ENCODE measurements around the gene PADI6. TPM values are rescaled to one million over a fixed set of nuclear protein-coding genes. Genes with fewer than 3 reads are reported as not detected.

PADI6 gene
- total and polyA plus RNA-seq, 2 donors (not counting 1 experiment from before 2014, with no cell fraction given): 0.04 TPM; not detected in 1

DNA sequence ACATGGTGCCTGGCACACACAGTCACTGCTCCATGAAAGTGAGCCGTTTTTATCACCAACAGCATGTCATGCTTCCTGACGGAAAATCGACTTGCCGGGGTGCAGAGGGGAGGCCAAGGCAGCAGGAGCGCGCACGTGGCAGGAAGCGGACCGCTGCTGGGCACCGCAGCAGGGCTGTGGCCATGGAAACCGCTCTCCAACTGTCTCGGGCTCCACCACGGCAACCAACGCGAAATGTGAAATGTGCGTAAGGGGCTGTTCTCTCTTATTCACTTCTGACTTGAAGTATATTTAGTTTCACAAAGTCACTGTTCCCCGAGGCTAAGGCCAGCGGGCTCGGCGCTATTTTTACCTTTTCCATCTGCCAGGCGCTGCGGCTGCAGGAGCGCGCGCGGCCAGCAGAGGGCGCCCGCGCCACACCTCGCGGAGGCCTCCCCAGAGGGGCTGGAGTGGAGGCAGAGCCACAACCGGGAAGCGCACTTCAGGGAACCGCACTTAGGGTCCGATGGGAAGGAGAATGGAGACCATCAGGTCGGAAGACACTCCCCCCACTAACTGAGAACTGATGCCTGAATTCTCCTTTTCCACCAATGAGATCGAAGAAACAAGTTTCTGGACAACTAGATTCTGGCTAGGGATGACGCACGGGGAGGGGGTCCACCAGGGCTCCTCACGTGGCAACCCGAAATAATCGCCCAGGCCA is 47.8 kb downstream of the PADI6 start:
- Mint-ChIP-seq H3K27me3 (no peaks in the 10 kb centered on the region), H3K4me3 (no peak overlapping the region), H3K4me1 (peaks cover 1% of the 10 kb centered on the region), H3K9me3 (ENCODE audit: insufficient read depth) (no peaks in the 10 kb centered on the region), H3K27ac (no peak overlapping the region)
- TF ChIP-seq CTCF (IDR thresholded peaks at IDR 0.05) (peak; percentile 99), EZH2 (IDR thresholded peaks at IDR 0.05; ENCODE audit: borderline replicate concordance, insufficient read depth, low read depth, low read length, poor library complexity, severe bottlenecking) (no peak)
- Histone ChIP-seq H4K20me1 (ENCODE audit: control insufficient read depth, insufficient read depth, low read length, poor library complexity, severe bottlenecking) (peaks cover 50% of the 10 kb centered on the region), H3K9me3 (ENCODE audit: control extremely low read depth in 1 of 3, control insufficient read depth in 2 of 3, insufficient read depth in 1 of 3, low read length in 2 of 3) (no peaks in the 10 kb centered on the region), H3K79me2 (ENCODE audit: control insufficient read depth, insufficient read depth, low read length) (peaks cover 59% of the 10 kb centered on the region), H2AFZ (ENCODE audit: insufficient read depth, low read depth, low read length, poor library complexity, severe bottlenecking) (no peak overlapping the region), H3K27ac (ENCODE audit: low read length in 2 of 2) (no peak overlapping the region), H3K4me3 (ENCODE audit: control extremely low read depth in 1 of 5, extremely low read depth in 1 of 5, insufficient read depth in 1 of 5, low read depth in 2 of 5, low read length in 4 of 5) (no peak overlapping the region), H3K36me3 (replicated peaks in 1 of 2; ENCODE audit: control extremely low read depth in 1 of 2, control insufficient read depth in 1 of 2, extremely low read depth in 1 of 2, insufficient read depth in 2 of 2, low read length in 1 of 2) (peaks cover 1 to 86% of the 10 kb centered on the region in 2 experiments), H3K27me3 (replicated peaks in 1 of 4; ENCODE audit: control extremely low read depth in 1 of 4, control insufficient read depth in 3 of 4, insufficient read depth in 4 of 4, low read length in 3 of 4) (no peaks in the 10 kb centered on the region), H3K4me1 (ENCODE audit: control insufficient read depth in 2 of 2, insufficient read depth in 2 of 2, low read length in 2 of 2) (no peaks in the 10 kb centered on the region), H3K4me2 (replicated peaks; ENCODE audit: low read depth, low read length, poor library complexity, severe bottlenecking) (no peak overlapping the region), H3K9ac (ENCODE audit: low read length) (no peak overlapping the region)
- intact Hi-C loops (cut with micrococcal nuclease): loop anchor here (1.0 to 2.0 kb wide), 3 partner anchors 20 to 65 kb away; partner anchors contain the start of gene RCC2
- DNase-seq: peak; percentile 76
- ATAC-seq (ENCODE audit: low read depth): peak; percentile 80
- 44% methylated on average over 31 of the region's 42 CpGs for WGBS (ENCODE audit: insufficient coverage)
- POLR2A ChIA-PET: no interaction called here
- CTCF ChIA-PET: interaction anchor here (0.7 to 1.9 kb wide), 9 partner anchors 11 to 359 kb away, joined by 3 to 7 read pairs (median 3); partner anchors contain the start of gene RCC2

DNA sequence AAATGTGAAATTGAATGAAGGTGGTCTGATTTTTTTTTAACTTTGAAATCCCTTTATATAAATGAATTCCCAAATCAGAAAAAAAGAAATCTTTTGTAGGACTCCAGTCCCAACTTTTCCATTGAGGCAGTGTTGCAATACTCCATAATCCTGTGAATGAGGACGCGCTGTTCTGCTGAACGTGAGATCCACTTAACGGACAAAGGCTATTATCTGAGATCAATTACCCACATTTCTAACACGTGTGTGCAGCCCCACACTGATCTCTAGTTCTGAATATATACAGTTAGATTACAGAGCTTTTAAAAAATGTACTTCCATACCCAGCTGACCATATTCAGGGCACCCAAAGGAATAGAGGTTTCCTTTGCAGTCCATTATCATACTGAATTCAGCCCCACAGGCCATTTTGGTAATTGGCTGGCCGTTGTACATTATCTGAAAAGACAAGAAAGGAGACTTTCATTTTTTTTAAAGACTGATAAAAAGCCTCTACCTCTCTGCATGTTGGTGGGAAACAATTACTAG is 48.5 kb downstream of the PADI6 start:
- H3K36me3 ChIP-seq (replicated peaks in 1 of 2; ENCODE audit: control extremely low read depth in 1 of 2, control insufficient read depth in 1 of 2, extremely low read depth in 1 of 2, insufficient read depth in 2 of 2, low read length in 1 of 2): peaks cover 1 to 86% of the 10 kb centered on the region in 2 experiments
- H3K4me1 ChIP-seq (ENCODE audit: control insufficient read depth in 2 of 2, insufficient read depth in 2 of 2, low read length in 2 of 2): no peaks in the 10 kb centered on the region
- no peak overlapping the region for H3K9ac ChIP-seq (ENCODE audit: low read length)
- TF ChIP-seq CTCF (IDR thresholded peaks at IDR 0.05): no peak
- TF ChIP-seq EZH2 (IDR thresholded peaks at IDR 0.05; ENCODE audit: borderline replicate concordance, insufficient read depth, low read depth, low read length, poor library complexity, severe bottlenecking): no peak
- H3K4me1 Mint-ChIP-seq: peaks cover 1% of the 10 kb centered on the region
- peaks cover 56% of the 10 kb centered on the region for H4K20me1 ChIP-seq (ENCODE audit: control insufficient read depth, insufficient read depth, low read length, poor library complexity, severe bottlenecking)
- POLR2A ChIA-PET: no interaction called here
- H3K79me2 ChIP-seq (ENCODE audit: control insufficient read depth, insufficient read depth, low read length): peaks cover 59% of the 10 kb centered on the region
- H3K9me3 Mint-ChIP-seq (ENCODE audit: insufficient read depth): no peaks in the 10 kb centered on the region
- intact Hi-C loops (cut with micrococcal nuclease): loop anchor here (1.0 to 2.0 kb wide), 3 partner anchors 19 to 64 kb away; partner anchors contain the start of gene RCC2
- no peak overlapping the region for H3K27ac ChIP-seq (ENCODE audit: low read length in 2 of 2)
- CTCF ChIA-PET: interaction anchor here (1.0 to 1.4 kb wide), 6 partner anchors 15 to 186 kb away, joined by 3 to 6 read pairs (median 3); partner anchors contain the start of gene RCC2
- H3K27ac Mint-ChIP-seq: no peak overlapping the region
- H3K27me3 Mint-ChIP-seq: no peaks in the 10 kb centered on the region
- no peak for ATAC-seq (ENCODE audit: low read depth)
- 100% methylated on average over 3 of the region's 6 CpGs for WGBS (ENCODE audit: insufficient coverage)
- H3K4me3 Mint-ChIP-seq: no peak overlapping the region
- no peak overlapping the region for H3K4me3 ChIP-seq (ENCODE audit: control extremely low read depth in 1 of 5, extremely low read depth in 1 of 5, insufficient read depth in 1 of 5, low read depth in 2 of 5, low read length in 4 of 5)
- H3K27me3 ChIP-seq (replicated peaks in 1 of 4; ENCODE audit: control extremely low read depth in 1 of 4, control insufficient read depth in 3 of 4, insufficient read depth in 4 of 4, low read length in 3 of 4): no peaks in the 10 kb centered on the region
- no peak overlapping the region for H2AFZ ChIP-seq (ENCODE audit: insufficient read depth, low read depth, low read length, poor library complexity, severe bottlenecking)
- no peak for DNase-seq
- no peak overlapping the region for H3K4me2 ChIP-seq (replicated peaks; ENCODE audit: low read depth, low read length, poor library complexity, severe bottlenecking)
- no peaks in the 10 kb centered on the region for H3K9me3 ChIP-seq (ENCODE audit: control extremely low read depth in 1 of 3, control insufficient read depth in 2 of 3, insufficient read depth in 1 of 3, low read length in 2 of 3)

Measured in B cell (primary cell).